SHP77 (cell line): ENCODE data around the gene RGS6.

ENCODE experiments used
- DNase-seq, 2 experiments: peaks; one replicate each; lab custom pipeline; 2025; lab: John Stamatoyannopoulos, UW

Gene RGS6

GRCh38 chr14:72583316-72584272 lies 651.4 kb downstream of the RGS6 start:
- no peak for DNase-seq

- no peak for DNase-seq
Observed at GRCh38 chr14:72588521-72588920, 656.3 kb downstream of the RGS6 start.

- no peak for DNase-seq
Observed at GRCh38 chr14:72589652-72590051, 657.4 kb downstream of the RGS6 start.

GRCh38 chr14:72590577-72590976 lies 658.3 kb downstream of the RGS6 start:
- DNase-seq = no peak

GRCh38 chr14:72591391-72591790 lies 659.2 kb downstream of the RGS6 start:
- no peak for DNase-seq

- DNase-seq = no peak
Observed at GRCh38 chr14:72594099-72594901, 662.1 kb downstream of the RGS6 start.

GRCh38 chr14:72595152-72595862 lies 663.1 kb downstream of the RGS6 start:
- DNase-seq = no peak

- DNase-seq = no peak
Observed at GRCh38 chr14:72597252-72598233, 665.3 kb downstream of the RGS6 start.

GRCh38 chr14:72598306-72598705 lies 666.1 kb downstream of the RGS6 start:
- no peak for DNase-seq

GRCh38 chr14:72599579-72600470 lies 667.6 kb downstream of the RGS6 start:
- DNase-seq = no peak

GRCh38 chr14:72600551-72601330 lies 668.5 kb downstream of the RGS6 start:
- no peak for DNase-seq

- no peak for DNase-seq
Observed at GRCh38 chr14:72603639-72604038, 671.4 kb downstream of the RGS6 start.

- no peak for DNase-seq
Observed at GRCh38 chr14:72604133-72604532, 671.9 kb downstream of the RGS6 start.

- DNase-seq = no peak
Observed at GRCh38 chr14:72605096-72605920, 673.1 kb downstream of the RGS6 start.

GRCh38 chr14:72605921-72606220 lies 673.6 kb downstream of the RGS6 start:
- DNase-seq = no peak

GRCh38 chr14:72606879-72607278 lies 674.6 kb downstream of the RGS6 start:
- no peak for DNase-seq

GRCh38 chr14:72607386-72608130 lies 675.3 kb downstream of the RGS6 start:
- no peak for DNase-seq
